AG04449 (cell line): ENCODE data around the gene PTPMT1.
A peak's percentile ranks its signal among the peaks of the same experiment; 100 is the strongest.
"Not testable (repeated sequence)": the region's sequence is repeated elsewhere in the genome, so short reads cannot be mapped to it uniquely, and the experiment has no call there.

Experiments
- CTCF ChIA-PET: fragments of 350-600 bp; formaldehyde crosslinking; extraction: SDS; loops from one replicate; lab custom pipeline; 2021; ENCODE audit warnings: antibody characterized with exemption; lab: Yijun Ruan, JAX
- POLR2A ChIA-PET: fragments of 400-600, 350-600 bp; formaldehyde crosslinking; extraction: SDS; loops from one replicate; lab custom pipeline; 2020; ENCODE audit warnings: antibody characterized with exemption, inconsistent platforms; lab: Yijun Ruan, JAX
- DNase-seq: peaks from one replicate; pipeline ENCODE4 v3.0.0-alpha.2; 2010; ENCODE audit warnings: low read depth, low spot score
- H3K4me3 ChIP-seq: 2 replicates; pipeline ENCODE4 v1.5.1; 2011; ENCODE audit warnings: low read depth, mild to moderate bottlenecking, control low read depth, low read length
- CTCF ChIP-seq: IDR thresholded peaks from one replicate; pipeline ENCODE4 v1.5.1; 2011; ENCODE audit warnings: mild to moderate bottlenecking, moderate library complexity, low read length, control low read depth, inconsistent platforms; ENCODE audit not compliant: insufficient read depth; ENCODE audit errors: missing control alignments

The PTPMT1 gene

GRCh38 chr11:47553406-47553743, 12.0 kb upstream of the PTPMT1 start:
- TF ChIP-seq CTCF: no peak
- ChIA-PET POLR2A (interaction anchor here (0.6 kb wide), 1 partner anchor 22 kb away, joined by 3 read pairs; no protein-coding TSS in a partner anchor), CTCF (interaction anchor here (0.6 to 7.1 kb wide), 30 partner anchors 10 to 208 kb away, joined by 3 to 95 read pairs (median 4); partner anchors contain the start of genes KBTBD4, NDUFS3 and PTPMT1)
- peak overlapping the region; percentile 61 for H3K4me3 ChIP-seq
- no peak for DNase-seq

- DNase-seq, H3K4me3 ChIP-seq, POLR2A ChIA-PET: not testable (repeated sequence)
- CTCF ChIA-PET: interaction anchor here (7.1 kb wide), 1 partner anchor 9 kb away, joined by 95 read pairs; the partner anchor contains the start of gene PTPMT1
Measured at GRCh38 chr11:47557004-47557403, 8.4 kb upstream of the PTPMT1 start.

GRCh38 chr11:47558695-47559094, 6.7 kb upstream of the PTPMT1 start:
- no peak for TF ChIP-seq CTCF
- no peak for DNase-seq
- no peak overlapping the region for H3K4me3 ChIP-seq
- POLR2A ChIA-PET: no interaction called here
- CTCF ChIA-PET: no interaction called here

GRCh38 chr11:47560426-47560825, 5.0 kb upstream of the PTPMT1 start:
- ChIA-PET POLR2A (no interaction called here), CTCF (interaction anchor here (0.7 to 1.5 kb wide), 2 partner anchors 10 to 160 kb away, joined by 3 to 5 read pairs; no protein-coding TSS in a partner anchor)
- DNase-seq: no peak
- no peak for TF ChIP-seq CTCF
- H3K4me3 ChIP-seq: no peak overlapping the region

- POLR2A ChIA-PET, DNase-seq, H3K4me3 ChIP-seq: not testable (repeated sequence)
- CTCF ChIA-PET: interaction anchor here (10.0 kb wide), 1 partner anchor 8 kb away, joined by 95 read pairs; the partner anchor contains the start of gene CELF1
Measured at GRCh38 chr11:47562393-47562792, 3.0 kb upstream of the PTPMT1 start.

GRCh38 chr11:47564366-47564765, 1.0 kb upstream of the PTPMT1 start:
- ChIA-PET CTCF (interaction anchor here (1.1 to 10.0 kb wide), 4 partner anchors 10 to 102 kb away, joined by 3 to 95 read pairs (median 3); partner anchors contain the start of gene CELF1), POLR2A (interaction anchor here (1.4 kb wide), 1 partner anchor 12 kb away, joined by 3 read pairs; no protein-coding TSS in a partner anchor)
- H3K4me3 ChIP-seq, DNase-seq: not testable (repeated sequence)

- no peak for DNase-seq
- no peak for TF ChIP-seq CTCF
- CTCF ChIA-PET: interaction anchor here (1.1 to 10.0 kb wide), 5 partner anchors 9 to 111 kb away, joined by 3 to 95 read pairs (median 3); partner anchors contain the start of gene CELF1
- H3K4me3 ChIP-seq: peak overlapping the region; percentile 74
- POLR2A ChIA-PET: interaction anchor here (0.9 to 1.4 kb wide), 4 partner anchors 9 to 25 kb away, joined by 3 to 5 read pairs (median 4); partner anchors contain the start of genes KBTBD4 and NDUFS3
Measured at GRCh38 chr11:47564933-47565339, 463 bp upstream of the PTPMT1 start.

- POLR2A ChIA-PET: interaction anchor here (1.2 kb wide), 1 partner anchor 10 kb away, joined by 5 read pairs; no protein-coding TSS in a partner anchor
- H3K4me3 ChIP-seq: peak overlapping the region; percentile 74
- CTCF ChIA-PET: interaction anchor here (1.1 to 10.0 kb wide), 3 partner anchors 12 to 112 kb away, joined by 3 to 95 read pairs (median 3); partner anchors contain the start of gene CELF1
- TF ChIP-seq CTCF: no peak
- DNase-seq: no peak
Measured at GRCh38 chr11:47566149-47566698, 825 bp downstream of the PTPMT1 start.
